GM19438 (cell line): Measurements from ENCODE around the gene ST3GAL4.

Source experiments
- ATAC-seq: cut with Tn5 transposase; IDR thresholded peaks from one replicate; pipeline ENCODE4 v1.9.1; 2021; ENCODE audit warnings: low read depth; ENCODE audit not compliant: unreplicated experiment

Gene ST3GAL4

GRCh38 chr11:126403022-126403581 is 47.6 kb downstream of the ST3GAL4 start:
- no peak for ATAC-seq

DNA sequence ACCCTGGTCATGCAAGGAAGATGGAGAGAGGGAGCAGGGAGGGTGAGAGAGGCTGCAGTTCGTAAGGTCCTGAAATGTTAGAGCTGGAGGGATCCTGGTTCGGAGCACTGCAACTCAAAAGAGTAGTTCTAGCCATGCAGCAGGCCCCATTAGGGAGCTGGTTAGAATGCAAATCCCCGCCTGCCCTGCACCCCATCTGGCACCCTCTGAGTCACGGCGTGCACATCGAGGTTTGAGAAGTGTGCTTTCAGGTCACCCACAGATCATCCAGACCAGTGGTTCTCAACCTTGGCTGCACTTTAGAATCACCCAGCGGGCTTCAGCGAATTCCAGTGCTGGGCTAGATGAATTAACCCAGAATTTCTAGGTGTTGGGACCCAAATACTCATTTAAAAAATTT is 48.2 kb downstream of the ST3GAL4 start:
- ATAC-seq = peak; percentile 99

GRCh38 chr11:126404367-126404766 is 48.9 kb downstream of the ST3GAL4 start:
- ATAC-seq = no peak

GRCh38 chr11:126405374-126405773 is 49.9 kb downstream of the ST3GAL4 start:
- ATAC-seq = no peak

DNA sequence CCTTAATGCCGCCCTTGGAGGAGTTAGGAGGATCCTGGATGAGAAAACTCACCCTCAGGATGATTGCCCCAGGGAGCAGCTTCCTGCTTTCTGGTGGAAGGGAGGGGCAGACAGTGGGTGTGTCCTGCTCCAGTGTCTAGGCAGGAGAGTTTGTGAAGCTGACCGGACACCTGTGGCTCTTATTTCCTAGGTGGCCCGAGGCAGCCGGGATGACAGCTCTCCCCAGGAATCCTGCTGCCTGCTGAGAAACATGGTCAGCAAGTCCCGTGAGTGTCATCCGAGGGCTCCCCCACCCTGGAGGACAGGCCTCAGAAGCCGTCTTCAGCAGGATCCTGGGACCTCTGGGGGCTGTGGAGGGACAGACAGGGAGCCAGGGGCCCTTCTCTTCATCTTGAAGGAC is 50.4 kb downstream of the ST3GAL4 start:
- ATAC-seq = no peak

DNA sequence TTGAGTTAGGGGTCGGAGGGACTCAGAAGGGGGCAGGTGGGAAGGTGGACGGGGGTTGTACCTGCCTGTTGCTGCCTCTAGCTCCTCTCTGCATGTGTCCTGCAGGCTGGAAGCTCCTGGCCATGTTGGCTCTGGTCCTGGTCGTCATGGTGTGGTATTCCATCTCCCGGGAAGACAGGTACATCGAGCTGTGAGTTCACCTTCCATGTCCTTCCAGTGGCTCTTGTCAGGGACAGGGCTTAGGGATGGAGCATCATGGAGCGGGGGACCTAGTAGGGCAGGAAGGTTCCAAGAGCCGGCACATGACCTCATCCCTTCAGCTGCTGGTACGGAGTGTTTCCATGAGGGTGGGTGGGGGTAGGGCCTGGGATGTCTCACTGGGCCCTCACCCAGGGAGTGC is 50.9 kb downstream of the ST3GAL4 start:
- ATAC-seq = no peak

DNA sequence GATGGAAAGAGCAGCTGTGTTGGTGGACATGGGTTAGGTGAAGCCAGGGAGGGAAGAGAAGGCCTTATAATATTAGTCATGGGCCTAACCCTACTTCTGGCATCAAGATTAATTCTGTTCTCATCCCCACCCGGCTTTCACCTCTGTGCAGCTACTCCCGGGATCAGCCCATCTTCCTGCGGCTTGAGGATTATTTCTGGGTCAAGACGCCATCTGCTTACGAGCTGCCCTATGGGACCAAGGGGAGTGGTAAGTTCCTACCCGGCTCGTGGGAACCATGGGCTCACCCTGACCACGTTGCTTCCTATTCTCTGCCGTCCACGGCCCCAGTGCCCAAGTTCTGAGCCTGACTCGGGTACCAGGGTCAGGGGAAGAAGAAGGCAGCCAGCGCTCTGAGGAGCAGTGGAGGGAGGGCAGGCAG is 51.6 kb downstream of the ST3GAL4 start:
- ATAC-seq = no peak

GRCh38 chr11:126407682-126408288 is 52.3 kb downstream of the ST3GAL4 start:
- ATAC-seq = no peak

DNA sequence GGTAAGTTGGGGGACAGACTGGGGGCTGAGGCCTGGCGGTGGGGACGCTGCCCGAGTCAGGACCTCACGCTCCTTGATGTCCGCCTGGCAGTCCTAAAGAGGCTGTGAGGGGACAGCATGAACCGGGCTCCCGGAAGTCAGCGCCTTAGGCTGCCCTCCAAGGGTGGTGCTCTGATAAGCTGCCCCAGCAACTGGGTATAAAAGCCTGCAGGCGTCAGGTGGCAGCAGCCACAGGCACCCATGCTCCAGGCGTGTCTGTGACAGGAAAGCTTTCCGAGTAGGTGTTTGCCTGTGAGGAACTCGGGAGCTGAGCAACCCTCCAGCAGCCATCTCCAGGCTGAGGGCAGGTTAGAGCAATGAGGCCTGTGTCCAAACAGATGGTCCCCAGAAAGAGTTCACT is 53.0 kb downstream of the ST3GAL4 start:
- no peak for ATAC-seq

GRCh38 chr11:126408901-126409619 is 53.6 kb downstream of the ST3GAL4 start:
- ATAC-seq = no peak

DNA sequence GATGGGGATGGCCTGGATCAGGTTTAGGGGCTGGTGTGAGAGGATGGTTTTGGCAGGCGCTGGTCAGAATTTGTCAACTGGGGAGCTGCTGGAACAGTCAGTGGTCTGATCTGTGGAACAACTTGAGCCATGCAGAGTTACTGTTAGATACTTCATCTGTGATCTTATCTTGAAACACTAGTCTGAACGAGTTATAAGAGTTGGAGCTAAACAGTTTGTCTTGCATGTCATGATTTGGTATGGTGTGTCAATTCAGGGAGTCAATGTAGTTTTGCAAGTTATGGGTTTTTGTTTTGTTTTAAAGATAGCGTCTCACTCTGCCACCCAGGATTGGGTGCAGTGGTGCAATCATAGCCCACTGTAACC is 54.1 kb downstream of the ST3GAL4 start:
- no peak for ATAC-seq

DNA sequence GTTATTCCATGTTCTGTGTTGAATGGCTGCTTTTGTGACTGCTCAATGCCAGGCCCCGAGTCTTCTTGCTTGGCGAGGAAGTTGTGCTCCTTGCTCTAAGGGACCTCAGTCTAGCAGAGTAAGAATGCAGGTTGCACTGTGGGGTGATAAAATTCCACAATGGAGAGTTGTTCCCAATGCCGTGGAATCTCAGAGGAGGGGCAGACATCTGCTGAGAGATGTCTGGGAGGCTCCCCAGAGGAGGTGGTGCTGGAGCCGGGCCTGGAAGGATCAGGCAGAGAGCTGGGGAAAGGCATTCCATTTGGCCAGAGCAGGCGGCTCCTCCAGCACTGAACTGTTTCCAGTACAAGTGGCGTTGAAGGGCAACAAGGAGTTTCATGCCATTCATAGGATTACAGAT is 55.2 kb downstream of the ST3GAL4 start:
- no peak for ATAC-seq

- ATAC-seq = no peak
Measured at GRCh38 chr11:126411971-126412381, 56.5 kb downstream of the ST3GAL4 start.

DNA sequence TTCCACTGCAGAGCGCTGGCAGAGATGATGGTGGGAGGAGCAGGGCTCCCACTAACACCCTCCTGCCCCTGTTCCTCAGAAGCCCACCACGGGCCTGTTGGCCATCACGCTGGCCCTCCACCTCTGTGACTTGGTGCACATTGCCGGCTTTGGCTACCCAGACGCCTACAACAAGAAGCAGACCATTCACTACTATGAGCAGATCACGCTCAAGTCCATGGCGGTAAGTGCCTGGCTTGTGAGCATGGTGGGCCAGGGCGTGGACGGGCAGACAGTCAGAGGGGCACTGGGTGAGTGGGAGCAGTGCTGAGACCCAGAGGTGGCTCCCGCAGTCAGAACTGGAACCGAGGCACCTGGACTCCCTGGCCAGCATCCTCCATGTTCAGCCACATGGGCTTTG is 57.9 kb downstream of the ST3GAL4 start:
- no peak for ATAC-seq

GRCh38 chr11:126413843-126414405 is 58.4 kb downstream of the ST3GAL4 start:
- ATAC-seq = no peak

DNA sequence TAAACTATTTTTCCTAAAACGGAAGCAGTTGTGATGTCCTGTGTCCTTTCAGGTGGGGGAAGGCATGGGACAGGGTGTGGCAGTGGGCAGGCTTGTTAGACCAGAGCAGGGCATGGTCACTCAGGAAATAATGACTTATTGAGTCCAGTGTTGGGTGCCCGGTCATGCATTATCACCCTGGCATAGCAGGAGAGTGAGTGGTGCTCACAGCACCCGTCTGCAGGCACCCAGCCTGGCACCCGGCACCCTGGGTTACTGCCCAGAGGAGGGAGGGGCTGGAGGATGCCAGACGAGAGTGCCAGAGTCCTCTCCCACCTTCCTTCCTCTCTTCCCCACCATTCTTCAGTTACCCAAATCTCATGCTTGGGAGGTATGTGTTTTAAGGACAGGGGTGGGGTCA is 59.1 kb downstream of the ST3GAL4 start:
- ATAC-seq = no peak

DNA sequence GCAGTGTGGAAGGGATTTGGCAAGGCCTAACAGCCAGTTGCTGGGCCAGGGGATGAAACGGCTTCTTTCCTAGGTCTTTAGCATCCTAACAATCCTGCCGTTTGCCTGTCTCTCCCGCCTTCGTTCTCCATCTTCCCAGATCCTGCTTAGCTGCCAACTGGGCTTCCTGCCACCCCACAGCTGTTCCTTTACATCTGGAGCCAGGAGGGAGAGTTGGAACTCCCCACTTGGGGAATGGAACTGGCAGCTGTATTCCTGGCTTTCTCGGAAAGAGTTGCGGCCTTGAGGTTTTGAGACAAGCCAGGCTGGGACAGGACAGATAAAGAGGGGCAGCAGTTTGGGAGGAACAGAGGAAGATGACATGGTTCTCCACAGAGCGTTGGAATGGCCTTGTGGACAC is 59.6 kb downstream of the ST3GAL4 start:
- ATAC-seq = no peak

- no peak for ATAC-seq
Measured at GRCh38 chr11:126415669-126416420, 60.4 kb downstream of the ST3GAL4 start.

GRCh38 chr11:126416542-126417090 is 61.1 kb downstream of the ST3GAL4 start:
- peak; percentile 78 for ATAC-seq

- no peak for ATAC-seq
Measured at GRCh38 chr11:126417091-126417862, 61.8 kb downstream of the ST3GAL4 start.
